ENCODE measurements around the gene PPP1CA. TPM values are rescaled to one million over a fixed set of nuclear protein-coding genes. Genes with fewer than 3 reads are reported as not detected.

Gene PPP1CA
- 163 TPM for total RNA-seq (ENCODE audit: unreplicated experiment)
- long read RNA-seq, transcript PPP1CA-202 (6 exons, 1,054 nt), result minor isoform, 16 of 354 reads
- long read RNA-seq, transcript PPP1CA-203 (7 exons, 1,476 nt), result major isoform, 307 of 354 reads
- long read RNA-seq, transcript PPP1CA-204 (6 exons, 1,677 nt), result minor isoform, 9 of 354 reads
- long read RNA-seq, partial matches to known transcripts, result 3 of 354 reads
- long read RNA-seq, other reads (novel, unspliced or antisense), result 17 of 354 reads

DNA sequence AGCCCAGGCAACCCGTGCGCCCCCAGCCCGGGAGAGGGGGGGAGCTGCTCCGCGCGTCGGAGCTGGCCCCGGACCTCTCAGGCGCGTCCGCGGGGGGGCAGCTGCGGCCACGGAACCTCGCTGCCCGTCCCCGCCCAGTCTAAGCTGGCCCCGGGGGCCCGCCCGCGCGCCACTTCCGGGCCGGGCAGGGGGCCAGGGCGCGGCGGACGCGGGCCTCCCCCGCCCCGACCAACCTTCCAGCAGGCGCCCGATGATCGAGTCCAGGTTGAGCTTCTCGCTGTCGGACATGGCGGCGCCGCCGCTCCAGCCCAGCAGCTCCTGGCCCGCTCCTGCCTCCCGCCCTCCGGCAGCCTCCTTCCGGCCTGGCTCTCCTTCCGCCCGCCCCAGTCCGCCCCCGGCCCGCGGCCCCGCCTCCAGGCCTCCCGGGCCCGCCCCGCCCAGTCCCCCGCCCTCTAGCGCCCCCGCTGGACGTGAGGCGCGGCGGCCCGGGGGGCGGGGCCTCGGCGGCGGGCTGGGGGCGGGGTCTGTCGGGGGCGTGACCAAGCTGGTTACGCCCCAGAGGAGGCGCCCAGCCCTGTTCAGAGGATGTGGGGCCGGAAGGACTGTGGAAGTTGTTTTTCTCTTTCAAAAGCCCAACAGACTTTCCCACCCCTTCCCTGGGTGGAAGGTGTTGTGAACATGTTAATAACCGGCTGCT, at the start of gene PPP1CA:
Gene PPP1CA (minus strand): TSS at position 364 of the 697 bp plus-strand sequence. CDS start 76 bp downstream, at position 288.
- peaks cover 1% of the 10 kb centered on the region for H3K9me3 Mint-ChIP-seq (ENCODE audit: unreplicated experiment)
- H3K27me3 Mint-ChIP-seq (ENCODE audit: unreplicated experiment), result peaks cover 4% of the 10 kb centered on the region
- no peaks in the 10 kb centered on the region for H3K36me3 Mint-ChIP-seq (ENCODE audit: unreplicated experiment)
- peak within 1 kb of the TSS; percentile 84 for H3K4me3 Mint-ChIP-seq (ENCODE audit: unreplicated experiment)
- peak; percentile 94 for DNase-seq
- TF ChIP-seq CTCF (IDR thresholded peaks at IDR 0.05; ENCODE audit: partially characterized antibody, unreplicated experiment), result peak; percentile 70
- peaks cover 4% of the 10 kb centered on the region for H3K4me1 Mint-ChIP-seq (ENCODE audit: low read depth, unreplicated experiment)
- H3K27ac Mint-ChIP-seq (ENCODE audit: unreplicated experiment), result peak within 1 kb of the TSS; percentile 50

GRCh38 chr11:67450796-67451657, 49.4 kb upstream of the PPP1CA start:
- Mint-ChIP-seq H3K27me3 (ENCODE audit: unreplicated experiment) (peaks cover 16% of the 10 kb centered on the region), H3K4me3 (ENCODE audit: unreplicated experiment) (no peak overlapping the region), H3K9me3 (ENCODE audit: unreplicated experiment) (peaks cover 10% of the 10 kb centered on the region), H3K4me1 (ENCODE audit: low read depth, unreplicated experiment) (peaks cover 4% of the 10 kb centered on the region), H3K36me3 (ENCODE audit: unreplicated experiment) (no peaks in the 10 kb centered on the region), H3K27ac (ENCODE audit: unreplicated experiment) (peak overlapping the region; percentile 43)
- no peak for DNase-seq
- no peak for TF ChIP-seq CTCF (IDR thresholded peaks at IDR 0.05; ENCODE audit: partially characterized antibody, unreplicated experiment)

DNA sequence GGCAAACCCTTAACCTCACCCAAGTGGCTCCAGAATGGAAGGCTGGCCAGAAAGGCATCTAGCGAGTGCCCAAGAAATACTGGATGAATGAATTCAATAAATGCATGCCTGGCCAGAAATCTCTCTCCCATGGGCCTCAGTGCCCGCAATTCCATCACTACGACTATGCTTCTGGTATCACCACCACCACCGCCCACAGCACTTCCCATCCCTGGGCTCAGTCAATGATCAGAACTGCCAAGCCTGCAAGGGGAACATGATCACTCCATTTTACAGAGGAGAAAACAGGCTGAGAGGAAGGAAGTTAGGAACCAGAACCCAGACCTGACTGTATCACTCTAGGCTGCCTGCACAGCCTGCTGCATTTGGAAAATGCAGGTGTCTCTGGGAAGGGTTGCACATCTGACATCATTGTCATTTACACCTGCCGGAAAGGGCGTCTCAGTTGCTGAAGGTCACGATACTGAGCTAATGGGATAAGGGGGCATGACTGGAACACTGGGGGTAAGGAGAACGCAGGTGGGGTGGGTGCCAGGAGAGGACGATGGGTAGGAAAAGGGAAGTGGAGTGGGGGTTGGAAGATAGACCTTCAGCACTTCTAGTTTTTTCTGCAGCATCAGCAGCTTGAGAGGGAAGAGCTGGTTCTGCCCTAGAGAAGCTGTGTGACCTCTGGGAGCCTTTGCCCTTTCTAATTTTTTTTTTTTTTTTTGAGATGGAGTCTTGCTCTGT, 47.6 kb upstream of the PPP1CA start:
- no peak for DNase-seq
- Mint-ChIP-seq H3K36me3 (ENCODE audit: unreplicated experiment) (no peaks in the 10 kb centered on the region), H3K9me3 (ENCODE audit: unreplicated experiment) (peaks cover 10% of the 10 kb centered on the region), H3K4me1 (ENCODE audit: low read depth, unreplicated experiment) (peaks cover 4% of the 10 kb centered on the region), H3K27ac (ENCODE audit: unreplicated experiment) (peak overlapping the region; percentile 48), H3K4me3 (ENCODE audit: unreplicated experiment) (no peak overlapping the region), H3K27me3 (ENCODE audit: unreplicated experiment) (peaks cover 14% of the 10 kb centered on the region)
- no peak for TF ChIP-seq CTCF (IDR thresholded peaks at IDR 0.05; ENCODE audit: partially characterized antibody, unreplicated experiment)

DNA sequence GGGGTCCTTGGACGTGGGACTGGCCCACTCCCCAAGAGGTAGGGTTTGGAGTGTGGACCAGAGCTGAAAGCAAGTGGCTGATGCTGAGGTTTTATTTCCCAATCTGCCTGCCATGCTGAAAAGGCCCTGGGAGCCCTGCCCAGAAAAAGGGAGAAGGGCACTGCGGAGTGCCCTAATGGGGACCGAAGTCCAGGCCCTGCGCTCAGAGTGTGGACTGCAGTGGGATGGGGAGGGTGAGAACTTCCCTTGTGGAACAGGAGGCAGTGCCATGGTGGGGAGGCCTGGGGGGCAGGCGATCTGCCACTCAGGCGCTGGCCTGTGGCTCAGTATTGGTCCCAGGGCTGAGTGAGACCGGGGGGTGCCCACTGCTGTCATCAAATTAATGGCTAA, 46.6 kb upstream of the PPP1CA start:
- H3K27ac Mint-ChIP-seq (ENCODE audit: unreplicated experiment), result no peak overlapping the region
- H3K4me3 Mint-ChIP-seq (ENCODE audit: unreplicated experiment), result no peak overlapping the region
- no peak for TF ChIP-seq CTCF (IDR thresholded peaks at IDR 0.05; ENCODE audit: partially characterized antibody, unreplicated experiment)
- peaks cover 4% of the 10 kb centered on the region for H3K4me1 Mint-ChIP-seq (ENCODE audit: low read depth, unreplicated experiment)
- H3K27me3 Mint-ChIP-seq (ENCODE audit: unreplicated experiment), result peaks cover 13% of the 10 kb centered on the region
- DNase-seq, result no peak
- H3K9me3 Mint-ChIP-seq (ENCODE audit: unreplicated experiment), result peaks cover 11% of the 10 kb centered on the region
- H3K36me3 Mint-ChIP-seq (ENCODE audit: unreplicated experiment), result no peaks in the 10 kb centered on the region

Measured in glutamatergic neuron (in vitro differentiated cells).